Mucosa of descending colon (tissue), 3 donors: ENCODE results near the gene BCO1. TPM values are rescaled to one million over a fixed set of nuclear protein-coding genes. Genes with fewer than 3 reads are reported as not detected.
"Not testable (repeated sequence)": the region's sequence is repeated elsewhere in the genome, so short reads cannot be mapped to it uniquely, and the experiment has no call there.

Experiments
- ATAC-seq: fragments of 200-7000 bp; cut with Tn5 transposase; one replicate; pipeline ENCODE4 v1.9.1; 2020; ENCODE audit warnings: mild to moderate bottlenecking, moderate library complexity
- DNase-seq, 3 donors: peaks; one replicate each; pipeline ENCODE4 v3.0.0-alpha.2; 2020
- H3K36me3 ChIP-seq: fragments of 200-600 bp; one replicate; pipeline ENCODE4 v1.8.0; 2021; ENCODE audit warnings: low read depth, mild to moderate bottlenecking
- H3K4me1 ChIP-seq: fragments of 200-600 bp; one replicate; pipeline ENCODE4 v1.8.0; 2021; ENCODE audit warnings: low read depth, mild to moderate bottlenecking
- H3K4me3 ChIP-seq: fragments of 200-600 bp; one replicate; pipeline ENCODE4 v1.8.0; 2021; ENCODE audit warnings: mild to moderate bottlenecking
- H3K9me3 ChIP-seq: fragments of 200-600 bp; one replicate; pipeline ENCODE4 v1.8.0; 2021; ENCODE audit warnings: mild to moderate bottlenecking
- intact Hi-C, 2 donors: fragments of 100-400 bp; cut with DNase I in 1 of 2; cut with micrococcal nuclease in 1 of 2; formaldehyde crosslinking; loops; one replicate each; pipeline versions ENCODE4 v1.11.0 to v1.11.1; 2022; cut with DNase I, micrococcal nuclease
- total RNA-seq, 3 donors: library from RNA; stranded (reverse); fragmentation: NEBNext Ultra II Directional in 2 of 3; extraction: Animal tissue kit (Norgen Biotek cat#: 25700) in 2 of 3; gene quantifications; one replicate each; pipeline versions ENCODE4 v1.2.1 to v1.2.4, GENCODE V29; 2021 to 2023
- TF ChIP-seq, protein P1 (sequence below): fragments of 200-600 bp; IDR thresholded peaks from one replicate; pipeline ENCODE4 v1.8.0; 2022; ENCODE audit warnings: antibody characterized with exemption, mild to moderate bottlenecking
- donor health status: DM: no; HTN: no; CAD: no; lungs with moderate emphysema.
- donor health status: DM: no; HTN: no; CAD: no.
- donor health status: DM: no; HTN: yes; CAD: no.

The BCO1 gene
- total RNA-seq, 3 donors from 2014 or later = 2.2 to 6.5 (median 4.5) TPM

GRCh38 chr16:81221731-81222130 is 16.8 kb upstream of the BCO1 start:
- ATAC-seq (no peak), DNase-seq (no peak)
- Histone ChIP-seq H3K36me3 (no peaks in the 10 kb centered on the region), H3K4me3 (no peak overlapping the region), H3K9me3 (no peaks in the 10 kb centered on the region), H3K4me1 (no peaks in the 10 kb centered on the region)
- TF ChIP-seq, protein P1, sequence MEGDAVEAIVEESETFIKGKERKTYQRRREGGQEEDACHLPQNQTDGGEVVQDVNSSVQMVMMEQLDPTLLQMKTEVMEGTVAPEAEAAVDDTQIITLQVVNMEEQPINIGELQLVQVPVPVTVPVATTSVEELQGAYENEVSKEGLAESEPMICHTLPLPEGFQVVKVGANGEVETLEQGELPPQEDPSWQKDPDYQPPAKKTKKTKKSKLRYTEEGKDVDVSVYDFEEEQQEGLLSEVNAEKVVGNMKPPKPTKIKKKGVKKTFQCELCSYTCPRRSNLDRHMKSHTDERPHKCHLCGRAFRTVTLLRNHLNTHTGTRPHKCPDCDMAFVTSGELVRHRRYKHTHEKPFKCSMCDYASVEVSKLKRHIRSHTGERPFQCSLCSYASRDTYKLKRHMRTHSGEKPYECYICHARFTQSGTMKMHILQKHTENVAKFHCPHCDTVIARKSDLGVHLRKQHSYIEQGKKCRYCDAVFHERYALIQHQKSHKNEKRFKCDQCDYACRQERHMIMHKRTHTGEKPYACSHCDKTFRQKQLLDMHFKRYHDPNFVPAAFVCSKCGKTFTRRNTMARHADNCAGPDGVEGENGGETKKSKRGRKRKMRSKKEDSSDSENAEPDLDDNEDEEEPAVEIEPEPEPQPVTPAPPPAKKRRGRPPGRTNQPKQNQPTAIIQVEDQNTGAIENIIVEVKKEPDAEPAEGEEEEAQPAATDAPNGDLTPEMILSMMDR = no peak
- intact Hi-C loops = no loop called here

DNA sequence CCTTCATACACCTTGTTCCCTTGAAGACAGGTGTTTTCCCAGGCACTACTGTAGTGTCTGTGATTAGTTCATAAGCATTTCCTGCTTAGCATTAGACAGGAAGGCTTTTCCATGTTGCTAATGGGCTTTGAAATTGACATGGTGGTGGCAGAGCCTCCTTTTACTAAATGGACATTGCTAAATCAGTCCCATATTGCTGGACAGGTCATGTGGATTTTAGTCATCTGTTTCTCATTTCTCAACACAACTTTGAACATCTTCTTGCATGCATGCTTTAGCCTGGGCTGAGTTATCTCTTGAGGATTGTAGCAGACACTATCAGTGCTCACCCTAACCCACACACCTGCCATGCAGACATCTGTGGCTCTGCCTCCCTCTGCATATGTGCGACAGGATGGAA is 13.7 kb upstream of the BCO1 start:
- intact Hi-C loops = no loop called here
- Histone ChIP-seq H3K36me3 (no peaks in the 10 kb centered on the region), H3K4me3 (no peak overlapping the region), H3K9me3 (no peaks in the 10 kb centered on the region), H3K4me1 (no peaks in the 10 kb centered on the region)
- ATAC-seq (no peak), DNase-seq (no peak)
- TF ChIP-seq, protein P1 = no peak

DNA sequence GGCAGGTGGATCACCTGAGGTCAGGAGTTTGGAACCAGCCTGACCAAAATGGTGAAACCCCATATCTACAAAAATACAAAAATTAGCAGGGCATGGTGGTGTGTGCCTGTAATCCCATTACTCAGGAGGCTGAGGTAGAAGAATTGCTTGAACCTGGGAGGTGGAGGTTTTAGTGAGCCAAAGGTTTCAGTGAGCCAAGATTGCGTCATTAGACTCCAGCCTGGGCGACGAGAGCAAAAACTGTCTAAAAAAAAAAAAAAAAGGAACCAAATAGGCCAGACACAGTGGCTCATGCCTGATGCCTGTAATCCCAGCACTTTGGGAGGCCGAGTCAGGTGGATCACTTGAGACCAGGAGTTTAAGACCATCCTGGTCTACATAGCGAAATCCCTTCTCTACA is 12.8 kb upstream of the BCO1 start:
- DNase-seq, intact Hi-C loops, H3K4me3 ChIP-seq, H3K4me1 ChIP-seq, ATAC-seq, H3K9me3 ChIP-seq, H3K36me3 ChIP-seq: not testable (repeated sequence)

GRCh38 chr16:81227785-81228184 is 10.7 kb upstream of the BCO1 start:
- no peaks in the 10 kb centered on the region for H3K4me1 ChIP-seq
- no peaks in the 10 kb centered on the region for H3K36me3 ChIP-seq
- no peaks in the 10 kb centered on the region for H3K9me3 ChIP-seq
- H3K4me3 ChIP-seq = no peak overlapping the region
- ATAC-seq = no peak
- no peak for DNase-seq
- TF ChIP-seq, protein P1 = no peak
- intact Hi-C loops = no loop called here

- no peak for DNase-seq
- no peaks in the 10 kb centered on the region for H3K4me1 ChIP-seq
- intact Hi-C loops = no loop called here
- no peak overlapping the region for H3K4me3 ChIP-seq
- no peaks in the 10 kb centered on the region for H3K9me3 ChIP-seq
- no peak for ATAC-seq
- TF ChIP-seq, protein P1 = no peak
- no peaks in the 10 kb centered on the region for H3K36me3 ChIP-seq
Measured at GRCh38 chr16:81229811-81230210, 8.7 kb upstream of the BCO1 start.

DNA sequence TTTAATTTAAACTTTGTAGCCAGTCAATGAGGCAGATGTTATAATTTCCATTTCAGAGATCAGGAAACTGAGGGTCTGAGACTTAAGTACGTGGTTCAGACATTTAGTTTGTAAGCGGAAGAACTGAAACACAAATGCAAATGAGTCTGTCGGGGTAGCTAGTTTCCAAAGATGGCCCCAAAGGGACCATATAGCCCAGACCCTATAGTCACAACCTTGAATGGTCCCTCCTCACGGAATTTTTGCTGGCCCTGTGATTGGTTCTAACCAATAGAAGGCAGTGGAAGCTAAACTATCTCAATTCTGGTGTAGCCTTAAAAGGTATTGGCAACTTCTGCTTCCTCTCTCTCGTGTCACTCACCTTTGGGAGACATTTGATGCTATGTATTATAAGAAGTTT is 7.5 kb upstream of the BCO1 start:
- Histone ChIP-seq H3K36me3 (no peaks in the 10 kb centered on the region), H3K4me3 (no peak overlapping the region), H3K9me3 (no peaks in the 10 kb centered on the region), H3K4me1 (no peaks in the 10 kb centered on the region)
- ATAC-seq (no peak), DNase-seq (no peak)
- intact Hi-C loops = no loop called here
- TF ChIP-seq, protein P1 = no peak
